NB4 (cell line): ENCODE results near the gene ENG.

Experiments
- DNase-seq: peaks from one replicate; pipeline ENCODE4 v3.0.0; 2010; ENCODE audit warnings: low read depth
- H3K4me3 ChIP-seq: one replicate; pipeline ENCODE4 v1.5.1; 2011; ENCODE audit warnings: mild to moderate bottlenecking, low read depth, low read length, moderate library complexity
- CTCF ChIP-seq: IDR thresholded peaks from one replicate; pipeline ENCODE4 v1.5.1; 2012; ENCODE audit warnings: low read depth, low read length
- MAX ChIP-seq: IDR thresholded peaks from 2 replicates; pipeline ENCODE4 v1.6.1; 2011; ENCODE audit warnings: low read depth, low read length
- MYC ChIP-seq: IDR thresholded peaks from 2 replicates; pipeline ENCODE4 v1.6.1; 2011; ENCODE audit warnings: low read depth, low read length
- POLR2A ChIP-seq: IDR thresholded peaks from 2 replicates; pipeline ENCODE4 v1.6.1; 2011; ENCODE audit warnings: mild to moderate bottlenecking; ENCODE audit not compliant: insufficient read length; ENCODE audit errors: extremely low read depth

Gene ENG

GRCh38 chr9:127770583-127770904 lies 83.9 kb downstream of the ENG start:
- no peak for DNase-seq
- TF ChIP-seq MAX (no peak), CTCF (no peak), POLR2A (no peak), MYC (no peak)
- H3K4me3 ChIP-seq = peak overlapping the region; percentile 40

GRCh38 chr9:127769929-127770582 lies 84.4 kb downstream of the ENG start:
- H3K4me3 ChIP-seq = no peak overlapping the region
- no peak for TF ChIP-seq MYC
- no peak for TF ChIP-seq POLR2A
- no peak for TF ChIP-seq MAX
- TF ChIP-seq CTCF = no peak
- DNase-seq = peak; percentile 48

- H3K4me3 ChIP-seq = no peak overlapping the region
- no peak for TF ChIP-seq MYC
- TF ChIP-seq POLR2A = no peak
- no peak for TF ChIP-seq MAX
- no peak for TF ChIP-seq CTCF
- DNase-seq = no peak
These were observed 85.4 kb downstream of the ENG start for GRCh38 chr9:127769101-127769500.

- DNase-seq = no peak
- H3K4me3 ChIP-seq = no peak overlapping the region
- TF ChIP-seq CTCF (no peak), MYC (no peak), MAX (no peak), POLR2A (no peak)
These were observed 85.8 kb downstream of the ENG start for GRCh38 chr9:127768698-127769097.

GRCh38 chr9:127767909-127768331 lies 86.5 kb downstream of the ENG start:
- no peak for DNase-seq
- TF ChIP-seq CTCF = no peak
- no peak for TF ChIP-seq MAX
- TF ChIP-seq POLR2A = no peak
- no peak for TF ChIP-seq MYC
- no peak overlapping the region for H3K4me3 ChIP-seq
